Ascending aorta (tissue), 2 donors: ENCODE measurements around the gene LAMA2. TPM values are rescaled to one million over a fixed set of nuclear protein-coding genes. Genes with fewer than 3 reads are reported as not detected.

Experiments
- DNase-seq, 2 donors: peaks; one replicate each; pipeline ENCODE4 v3.0.0-alpha.2; 2019; ENCODE audit warnings: low spot score in 2 of 2
- H3K27ac ChIP-seq, 2 donors: fragments of 200-600 bp; sonication (generic); one replicate each; pipeline ENCODE4 v1.5.1; 2016 to 2017; ENCODE audit warnings: mild to moderate bottlenecking in 1 of 2
- H3K27me3 ChIP-seq: fragments of 200-600 bp; sonication (generic); one replicate; pipeline ENCODE4 v1.5.1; 2017
- H3K36me3 ChIP-seq, 2 donors: fragments of 200-600 bp; sonication (generic); one replicate each; pipeline ENCODE4 v1.5.1; 2016
- H3K4me1 ChIP-seq, 2 donors: fragments of 200-600 bp; sonication (generic); one replicate each; pipeline ENCODE4 v1.5.1; 2016 to 2017; ENCODE audit warnings: mild to moderate bottlenecking in 1 of 2
- H3K4me3 ChIP-seq, 2 donors: fragments of 200-600 bp; sonication (generic); one replicate each; pipeline ENCODE4 v1.5.1; 2016 to 2017; ENCODE audit warnings: mild to moderate bottlenecking in 1 of 2
- H3K9me3 ChIP-seq, 2 donors: fragments of 200-600 bp; sonication (generic); one replicate each; pipeline ENCODE4 v1.5.1; 2016
- intact Hi-C: fragments of 100-400 bp; cut with DNase I; formaldehyde crosslinking; loops from one replicate; pipeline ENCODE4 v1.15.1; 2023
- total RNA-seq: library from RNA; depleted of rRNA; stranded (reverse); fragments of >200 nt; gene quantifications from one replicate; pipeline ENCODE4 v1.1.0, GENCODE V29; 2016
- TF ChIP-seq, protein P1 (sequence below), 3 experiments: fragments of 200-600 bp in 2 of 3; fragments of 450-650 bp in 1 of 3; sonication (generic) in 2 of 3; IDR thresholded peaks; one replicate each; pipeline ENCODE4 v1.5.1; 2016 to 2019; ENCODE audit warnings: antibody characterized with exemption in 3 of 3, mild to moderate bottlenecking in 1 of 3, moderate library complexity in 1 of 3

The LAMA2 gene
- total RNA-seq, 1 donor from 2014 or later, result 45.2 TPM

DNA sequence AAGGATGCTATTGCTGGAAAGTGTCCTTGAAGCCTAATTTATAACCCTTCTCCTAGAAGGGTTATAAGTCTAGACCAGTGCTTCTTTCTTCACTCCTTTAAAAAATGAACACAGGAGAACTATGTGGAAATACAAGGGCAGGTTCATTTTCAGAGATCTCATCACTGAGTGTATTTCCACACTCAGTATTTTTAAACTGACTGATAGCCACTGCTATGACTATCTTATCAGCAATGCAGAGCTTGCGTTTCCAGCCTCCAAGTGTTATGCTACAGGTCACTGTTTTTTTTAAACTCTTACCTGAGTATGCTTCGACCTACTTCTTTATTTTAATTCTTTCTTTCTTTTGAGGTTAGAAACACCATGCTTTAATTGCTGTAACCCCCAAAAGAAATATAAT lies 508.0 kb downstream of the LAMA2 start:
- H3K27ac ChIP-seq, result no peak overlapping the region
- TF ChIP-seq, protein P1, sequence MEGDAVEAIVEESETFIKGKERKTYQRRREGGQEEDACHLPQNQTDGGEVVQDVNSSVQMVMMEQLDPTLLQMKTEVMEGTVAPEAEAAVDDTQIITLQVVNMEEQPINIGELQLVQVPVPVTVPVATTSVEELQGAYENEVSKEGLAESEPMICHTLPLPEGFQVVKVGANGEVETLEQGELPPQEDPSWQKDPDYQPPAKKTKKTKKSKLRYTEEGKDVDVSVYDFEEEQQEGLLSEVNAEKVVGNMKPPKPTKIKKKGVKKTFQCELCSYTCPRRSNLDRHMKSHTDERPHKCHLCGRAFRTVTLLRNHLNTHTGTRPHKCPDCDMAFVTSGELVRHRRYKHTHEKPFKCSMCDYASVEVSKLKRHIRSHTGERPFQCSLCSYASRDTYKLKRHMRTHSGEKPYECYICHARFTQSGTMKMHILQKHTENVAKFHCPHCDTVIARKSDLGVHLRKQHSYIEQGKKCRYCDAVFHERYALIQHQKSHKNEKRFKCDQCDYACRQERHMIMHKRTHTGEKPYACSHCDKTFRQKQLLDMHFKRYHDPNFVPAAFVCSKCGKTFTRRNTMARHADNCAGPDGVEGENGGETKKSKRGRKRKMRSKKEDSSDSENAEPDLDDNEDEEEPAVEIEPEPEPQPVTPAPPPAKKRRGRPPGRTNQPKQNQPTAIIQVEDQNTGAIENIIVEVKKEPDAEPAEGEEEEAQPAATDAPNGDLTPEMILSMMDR (IDR thresholded peaks at IDR 0.05), result no peak
- H3K9me3 ChIP-seq, result no peaks in the 10 kb centered on the region
- H3K27me3 ChIP-seq, result no peaks in the 10 kb centered on the region
- DNase-seq, result no peak
- no peaks in the 10 kb centered on the region for H3K4me1 ChIP-seq
- no peak overlapping the region for H3K4me3 ChIP-seq
- intact Hi-C loops, result no loop called here
- H3K36me3 ChIP-seq, result peaks cover 0 to 3% of the 10 kb centered on the region in 2 donors

DNA sequence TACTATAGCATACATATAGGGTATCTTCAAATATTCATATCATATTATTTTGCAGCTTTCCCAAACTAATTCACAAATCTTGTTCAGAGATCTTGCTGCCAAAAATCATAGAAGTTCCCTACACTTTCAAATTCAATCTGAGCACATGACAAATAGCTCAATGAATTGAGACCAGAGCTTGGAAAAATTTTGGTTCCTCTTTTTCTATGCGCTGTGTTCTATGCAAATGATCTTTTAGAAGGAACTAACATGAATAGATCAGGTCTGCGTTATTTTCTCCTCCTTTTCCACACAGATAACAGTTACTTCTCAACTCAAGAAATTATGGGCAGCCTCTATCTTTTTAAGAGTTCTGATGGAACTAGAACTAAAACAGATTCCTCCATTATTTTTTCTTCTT lies 510.7 kb downstream of the LAMA2 start:
- H3K27ac ChIP-seq, result no peak overlapping the region
- H3K9me3 ChIP-seq, result no peaks in the 10 kb centered on the region
- no peaks in the 10 kb centered on the region for H3K27me3 ChIP-seq
- TF ChIP-seq, protein P1 (IDR thresholded peaks at IDR 0.05), result no peak
- no peaks in the 10 kb centered on the region for H3K36me3 ChIP-seq
- DNase-seq, result no peak
- H3K4me3 ChIP-seq, result no peak overlapping the region
- intact Hi-C loops, result no loop called here
- H3K4me1 ChIP-seq, result no peaks in the 10 kb centered on the region

- Histone ChIP-seq H3K27ac (no peak overlapping the region), H3K9me3 (no peaks in the 10 kb centered on the region), H3K27me3 (no peaks in the 10 kb centered on the region), H3K4me3 (no peak overlapping the region), H3K4me1 (no peaks in the 10 kb centered on the region), H3K36me3 (no peaks in the 10 kb centered on the region)
- intact Hi-C loops, result no loop called here
- TF ChIP-seq, protein P1 (IDR thresholded peaks at IDR 0.05), result no peak
- DNase-seq, result no peak
These were observed 515.8 kb downstream of the LAMA2 start for GRCh38 chr6:129398764-129399163.

GRCh38 chr6:129402244-129402643 lies 519.3 kb downstream of the LAMA2 start:
- no peaks in the 10 kb centered on the region for H3K27me3 ChIP-seq
- H3K36me3 ChIP-seq, result no peaks in the 10 kb centered on the region
- DNase-seq, result no peak
- H3K4me3 ChIP-seq, result no peak overlapping the region
- H3K4me1 ChIP-seq, result no peaks in the 10 kb centered on the region
- TF ChIP-seq, protein P1 (IDR thresholded peaks at IDR 0.05), result no peak
- intact Hi-C loops, result no loop called here
- no peaks in the 10 kb centered on the region for H3K9me3 ChIP-seq
- H3K27ac ChIP-seq, result no peak overlapping the region

DNA sequence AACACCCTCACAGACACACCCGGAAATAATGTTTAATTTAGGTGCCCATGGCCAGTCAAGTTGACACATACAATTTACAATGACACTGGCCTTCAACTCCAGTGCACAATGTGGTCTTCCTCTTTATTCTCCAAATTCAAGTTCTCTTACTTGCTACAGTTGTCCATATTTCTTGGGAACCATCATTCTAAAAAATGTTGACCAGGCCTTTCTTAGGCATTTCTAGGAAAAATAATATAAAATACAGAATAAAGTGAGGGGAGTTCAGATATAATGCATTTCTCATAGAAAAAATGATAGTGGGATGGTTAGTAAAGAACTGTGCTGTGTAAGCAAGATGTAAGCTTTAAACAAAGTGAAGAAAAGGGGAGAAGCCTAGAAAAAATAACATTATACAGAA lies 528.2 kb downstream of the LAMA2 start:
- TF ChIP-seq, protein P1 (IDR thresholded peaks at IDR 0.05), result no peak
- Histone ChIP-seq H3K9me3 (no peaks in the 10 kb centered on the region), H3K36me3 (no peaks in the 10 kb centered on the region), H3K27me3 (no peaks in the 10 kb centered on the region), H3K4me1 (no peaks in the 10 kb centered on the region), H3K27ac (no peak overlapping the region), H3K4me3 (no peak overlapping the region)
- intact Hi-C loops, result no loop called here
- DNase-seq, result no peak

DNA sequence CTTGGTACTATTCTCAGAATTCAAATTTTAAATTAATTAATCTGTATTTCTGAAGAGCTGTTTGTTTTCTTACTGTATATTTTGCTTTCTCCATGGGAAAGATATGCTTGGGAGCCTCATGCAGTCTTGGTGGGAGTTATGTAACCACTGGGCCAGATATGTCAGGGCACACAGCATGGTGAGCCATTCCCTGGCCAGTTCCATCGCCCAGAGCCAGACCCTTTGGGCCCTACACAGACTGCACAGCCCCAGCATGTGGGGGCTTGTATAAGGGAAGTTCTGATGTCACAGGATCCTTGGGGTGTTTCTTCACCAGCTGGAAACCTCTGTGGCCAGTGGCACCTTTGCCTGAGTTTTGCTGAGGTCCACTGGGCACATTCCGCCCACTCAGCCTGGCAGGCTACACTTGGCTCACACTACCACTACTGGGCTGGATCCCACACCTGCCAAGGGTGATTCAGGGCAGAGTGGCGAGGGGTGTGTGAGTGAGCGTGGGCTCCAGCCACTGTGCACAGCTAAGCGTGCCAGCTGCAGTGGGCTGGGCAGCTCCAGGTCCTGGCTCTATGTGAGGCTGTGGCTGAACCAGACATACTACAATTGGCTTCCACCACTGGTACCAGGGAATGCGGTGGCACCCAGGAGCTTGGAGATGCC lies 533.5 kb downstream of the LAMA2 start:
- Histone ChIP-seq H3K4me1 (no peaks in the 10 kb centered on the region), H3K9me3 (no peaks in the 10 kb centered on the region), H3K27me3 (no peaks in the 10 kb centered on the region), H3K4me3 (no peak overlapping the region), H3K27ac (no peak overlapping the region), H3K36me3 (no peaks in the 10 kb centered on the region)
- DNase-seq, result no peak
- TF ChIP-seq, protein P1 (IDR thresholded peaks at IDR 0.05), result no peak
- intact Hi-C loops, result no loop called here
